GM18526 (cell line): ENCODE results near the gene RPL14.

ENCODE experiments used
- POLR2A ChIP-seq: IDR thresholded peaks from 3 replicates; pipeline ENCODE4 v1.6.1; 2011; ENCODE audit not compliant: insufficient read length; ENCODE audit errors: extremely low read depth

Gene RPL14

GRCh38 chr3:40456940-40457823, at the start of gene RPL14:
TSS of gene RPL14 (plus strand) at chr3:40457339. CDS start at chr3:40457472, 133 bp downstream.
- TF ChIP-seq POLR2A: peak; percentile 98

GRCh38 chr3:40407611-40408010, 49.5 kb upstream of the RPL14 start:
- TF ChIP-seq POLR2A: no peak

DNA sequence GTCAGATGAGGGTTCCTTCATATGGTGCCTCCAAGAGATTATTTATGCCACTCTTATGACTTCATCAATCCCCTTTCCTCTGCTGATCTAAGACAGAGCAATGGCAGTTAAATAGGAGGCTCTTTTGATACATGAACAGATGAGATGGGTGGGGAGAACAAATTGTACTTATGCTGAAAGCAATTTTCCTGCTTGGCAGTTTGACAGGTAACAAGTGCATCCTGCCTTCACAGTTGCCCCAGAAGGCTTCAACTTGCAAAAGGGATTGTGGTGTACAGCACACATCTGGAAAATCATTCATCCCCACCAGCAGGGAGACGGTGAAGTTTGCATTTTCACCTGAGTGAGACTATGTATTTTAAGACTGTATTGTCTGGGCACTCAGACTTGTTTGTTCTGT, 42.9 kb upstream of the RPL14 start:
- TF ChIP-seq POLR2A: no peak

DNA sequence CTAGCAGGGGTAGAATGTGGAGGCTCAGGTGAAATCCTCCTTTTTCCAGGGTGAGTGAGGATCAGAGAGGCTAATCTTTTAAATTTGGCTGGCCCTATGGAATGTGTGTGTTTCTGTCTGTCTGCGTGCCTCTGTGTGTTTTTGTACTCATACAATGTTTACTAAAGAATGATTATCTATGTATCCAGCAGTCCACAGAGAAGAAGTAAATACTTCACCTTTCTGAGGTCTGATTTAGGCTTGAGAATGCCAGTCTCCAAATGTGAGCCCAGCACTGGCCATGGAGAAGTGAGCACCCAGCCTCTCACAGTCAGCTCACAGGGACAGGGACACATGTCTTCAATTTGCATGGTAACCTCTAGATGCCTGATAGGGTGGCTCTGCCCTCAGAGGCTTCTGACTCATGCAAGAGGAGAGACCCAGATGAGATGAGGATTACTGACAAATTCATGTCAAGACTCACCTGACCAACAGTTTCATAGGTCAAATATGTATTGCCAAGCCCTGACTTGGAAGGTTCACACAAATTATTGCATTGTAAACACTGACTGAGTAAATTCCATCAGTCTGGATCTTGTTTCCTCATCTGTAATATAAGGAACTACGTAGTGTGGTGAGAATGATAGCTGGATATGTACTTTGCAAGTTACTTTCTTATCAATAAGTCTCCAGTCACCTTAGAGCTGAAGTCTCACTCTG, 39.1 kb upstream of the RPL14 start:
- no peak for TF ChIP-seq POLR2A

DNA sequence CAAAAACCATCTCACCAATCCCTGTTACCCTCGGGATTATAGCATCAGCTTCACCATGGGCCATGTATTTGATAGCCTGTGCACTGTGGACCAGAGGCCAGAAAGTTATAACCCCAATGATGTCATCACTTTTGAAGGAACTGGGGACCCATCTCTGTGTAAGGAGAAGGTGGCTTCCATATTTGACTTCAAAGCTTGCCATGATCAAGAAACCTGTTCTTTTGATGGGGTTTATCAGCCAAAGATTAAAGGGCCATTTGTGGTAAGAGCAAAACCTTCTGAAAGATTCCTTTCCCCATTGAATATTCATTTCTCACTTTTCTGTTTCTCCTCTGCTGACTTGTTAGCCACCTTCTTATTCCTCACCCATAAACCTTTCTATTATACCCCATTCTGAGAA, 34.3 kb upstream of the RPL14 start:
- TF ChIP-seq POLR2A: no peak

DNA sequence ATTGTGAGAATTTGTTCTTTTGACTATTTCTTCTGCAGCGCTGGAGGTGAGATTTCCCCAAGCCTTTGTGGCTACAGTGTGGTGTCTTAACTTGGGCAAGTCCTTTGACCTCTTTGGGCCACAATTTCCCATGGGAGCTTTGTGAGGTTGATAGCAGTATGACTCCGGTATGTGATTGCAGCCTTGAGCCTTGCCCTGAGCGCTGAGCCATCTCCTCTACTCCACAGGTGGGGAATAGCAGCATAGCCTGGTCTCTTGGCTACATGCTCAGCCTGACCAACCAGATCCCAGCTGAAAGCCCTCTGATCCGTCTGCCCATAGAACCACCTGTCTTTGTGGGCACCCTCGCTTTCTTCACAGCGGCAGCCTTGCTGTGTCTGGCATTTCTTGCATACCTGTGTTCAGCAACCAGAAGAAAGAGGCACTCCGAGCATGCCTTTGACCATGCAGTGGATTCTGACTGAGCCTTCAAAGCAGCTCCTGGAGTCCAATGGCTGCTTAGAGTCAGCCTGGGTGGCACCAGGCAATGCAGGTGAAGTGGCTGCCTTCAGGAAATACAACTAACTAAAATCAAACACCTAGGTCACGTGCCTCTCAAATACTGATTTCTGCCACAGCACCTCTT, 30.0 kb upstream of the RPL14 start:
- no peak for TF ChIP-seq POLR2A

DNA sequence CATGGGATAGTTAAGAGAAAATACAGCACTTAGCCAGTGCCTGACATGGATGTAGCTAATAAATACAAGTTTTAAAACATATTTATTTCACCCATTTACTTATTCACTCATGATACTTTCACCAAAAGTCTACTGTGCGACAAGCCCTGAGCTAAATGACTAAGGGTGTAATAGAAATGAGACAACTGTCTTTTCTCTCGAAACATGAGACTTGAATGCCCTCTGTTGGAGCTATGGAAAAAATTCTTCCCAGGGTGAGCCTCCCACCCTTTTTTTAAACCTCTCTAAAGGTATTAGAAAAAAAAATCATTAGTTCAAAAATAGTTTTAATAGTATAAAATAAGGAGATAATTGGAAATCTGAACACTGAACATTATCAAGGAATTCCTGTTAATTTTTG, 24.3 kb upstream of the RPL14 start:
- TF ChIP-seq POLR2A: no peak

DNA sequence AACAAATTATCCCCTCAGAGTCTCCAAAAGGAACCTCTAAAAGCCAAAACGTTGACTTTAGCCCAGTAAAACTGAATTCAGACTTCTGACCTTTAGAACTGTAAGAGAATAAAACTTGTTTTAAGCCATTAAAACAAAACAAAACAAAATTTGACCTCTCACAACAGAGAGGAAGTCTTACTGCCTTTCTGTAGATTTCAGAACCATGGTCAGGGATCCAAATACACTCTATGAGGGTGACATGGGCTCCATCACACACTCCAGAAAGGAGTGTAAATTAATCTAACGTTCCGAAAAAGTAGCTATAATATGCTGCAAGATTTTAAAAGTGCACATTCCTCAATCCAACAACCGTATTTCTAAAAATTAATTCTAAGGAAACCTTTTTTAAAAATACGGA, 19.2 kb upstream of the RPL14 start:
- no peak for TF ChIP-seq POLR2A

GRCh38 chr3:40445062-40445461, 12.1 kb upstream of the RPL14 start:
- TF ChIP-seq POLR2A: no peak

DNA sequence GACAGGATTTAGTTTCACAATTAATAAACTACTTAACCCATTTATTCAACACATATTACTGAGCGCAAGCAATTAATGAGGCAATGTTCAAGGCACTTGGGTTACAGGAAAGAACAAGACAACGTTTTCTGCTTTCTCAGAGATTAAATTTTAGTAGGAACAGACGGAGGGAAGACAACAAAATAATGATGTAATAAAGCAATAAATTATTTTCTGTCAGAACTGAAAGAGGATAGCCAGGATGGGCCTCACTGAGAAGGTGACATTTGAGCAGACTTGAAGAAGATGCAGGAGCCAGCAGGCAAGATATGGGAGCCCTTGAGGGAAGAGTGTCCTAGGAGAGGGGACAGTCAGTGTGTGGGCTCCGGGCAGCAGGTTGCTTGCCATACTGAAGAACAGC, 11.3 kb upstream of the RPL14 start:
- no peak for TF ChIP-seq POLR2A

DNA sequence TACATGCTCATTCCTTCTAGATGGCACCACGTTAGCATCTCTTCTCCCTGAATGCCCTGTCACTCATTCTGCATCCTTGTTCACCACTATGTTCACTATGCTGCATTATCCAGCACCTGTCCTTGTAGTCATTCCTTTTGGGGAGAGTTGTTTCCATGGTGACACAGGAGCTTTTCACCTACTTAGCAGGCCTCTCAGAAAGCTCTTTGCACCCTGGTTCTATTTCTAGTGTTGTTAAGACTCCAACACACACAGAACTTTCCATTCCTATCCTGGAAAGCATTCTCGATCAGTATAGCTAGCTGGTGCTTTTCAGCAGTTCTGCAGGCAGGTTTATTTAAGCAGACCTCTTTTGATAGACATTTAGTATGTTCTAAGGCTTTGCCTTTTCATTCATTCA, 6.7 kb upstream of the RPL14 start:
- no peak for TF ChIP-seq POLR2A

DNA sequence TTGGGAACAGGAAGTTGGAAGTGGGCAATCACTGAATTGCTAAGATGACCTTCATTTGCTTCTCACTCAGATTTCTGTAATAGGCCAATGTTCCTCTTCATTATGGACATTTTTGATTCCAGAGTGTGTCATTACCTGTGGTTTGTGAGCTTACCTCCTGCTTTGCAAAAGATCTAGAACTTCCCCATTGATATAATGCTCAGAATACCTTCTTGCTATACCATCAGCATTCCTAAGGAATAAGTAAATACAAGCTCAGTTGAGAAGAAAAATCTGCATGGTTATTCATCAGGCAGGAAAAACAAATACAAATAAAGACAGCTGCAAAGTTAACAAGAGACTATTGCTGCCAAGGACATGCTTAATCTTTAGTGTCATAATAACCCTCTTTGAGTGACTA, 5.6 kb upstream of the RPL14 start:
- TF ChIP-seq POLR2A: no peak

DNA sequence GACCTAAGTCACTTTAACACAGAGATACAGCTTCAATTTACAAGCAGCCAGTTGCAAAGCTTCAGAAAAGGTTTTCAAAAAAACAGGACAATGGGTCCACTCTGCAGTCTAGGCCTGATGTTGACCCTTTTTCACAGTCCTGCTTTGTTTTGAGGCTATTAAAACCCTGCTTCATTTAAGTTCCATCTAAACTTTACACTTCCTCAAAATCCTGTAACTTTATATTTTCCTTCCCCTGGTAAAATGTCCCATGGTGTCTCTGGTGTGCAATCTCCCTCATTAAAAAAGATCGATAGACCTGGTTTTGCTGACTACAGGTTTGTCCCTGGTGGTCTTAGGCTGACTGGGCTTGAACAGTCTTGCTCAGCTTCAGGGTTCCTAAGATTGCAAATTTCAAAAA, 5.1 kb upstream of the RPL14 start:
- no peak for TF ChIP-seq POLR2A

DNA sequence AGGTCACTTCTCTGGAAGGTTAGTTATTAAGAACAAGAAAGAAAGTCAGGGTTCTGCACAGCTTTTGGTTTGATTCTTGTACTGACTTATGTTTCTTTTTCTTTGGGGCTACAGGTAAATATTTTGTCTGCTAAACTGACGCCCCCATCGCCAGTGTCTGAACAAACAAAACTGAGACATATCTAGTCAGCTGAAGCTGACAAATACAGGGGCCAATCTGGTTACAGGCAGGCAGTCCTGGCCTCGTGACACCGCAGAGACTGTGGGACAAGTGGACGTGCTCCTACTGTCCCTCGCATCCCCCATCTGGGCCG, 4.6 kb upstream of the RPL14 start:
- no peak for TF ChIP-seq POLR2A

DNA sequence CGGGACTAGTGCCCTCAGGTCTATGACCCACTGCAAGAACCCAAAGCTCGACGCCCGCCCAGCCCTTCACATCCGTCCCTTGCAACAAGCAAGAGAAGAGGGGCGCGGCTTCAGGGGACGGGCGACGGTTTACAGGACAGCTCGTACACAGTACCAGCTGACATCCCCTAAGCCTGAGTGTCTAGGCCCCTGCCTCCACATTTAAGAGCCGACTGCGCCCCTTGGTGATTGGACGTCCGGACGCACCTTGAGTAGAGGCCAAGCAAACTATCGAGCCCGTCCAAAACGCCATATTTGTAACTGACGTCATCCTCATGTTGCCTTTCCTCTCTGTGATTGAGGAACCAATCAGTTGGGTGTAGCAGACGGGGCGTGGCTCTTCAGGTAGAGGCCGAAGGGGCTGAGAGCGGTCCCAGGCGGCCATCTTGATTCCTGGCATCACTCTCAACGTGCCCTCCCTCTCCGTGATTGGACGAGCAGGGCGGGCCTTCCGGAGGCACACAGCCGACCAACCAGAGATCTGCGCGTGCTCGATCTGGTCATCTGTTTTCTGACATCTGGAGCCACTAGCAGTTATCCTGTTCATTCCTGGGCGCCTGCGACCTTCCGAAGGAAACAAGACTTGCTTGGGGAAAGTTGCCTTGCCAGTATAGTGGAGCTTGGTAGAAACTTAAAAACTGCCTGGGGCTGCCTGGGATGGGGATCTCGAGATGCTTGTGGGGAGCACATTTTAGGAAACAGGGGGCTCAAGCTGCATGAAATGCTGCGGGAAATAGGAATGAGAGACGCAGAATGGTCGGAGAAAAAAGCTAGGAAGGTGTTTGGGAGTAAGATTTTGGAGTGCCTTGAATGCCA, 4.0 kb upstream of the RPL14 start:
- TF ChIP-seq POLR2A: peak; percentile 80
